Activated CD8-positive, alpha-beta T cell treated with anti-CD3 and anti-CD28 coated beads, Interleukin-2, amount 10 ng/mL, durations not matched to agents 7 days and 5 days (primary cell): ENCODE data around the gene ANKS1B. TPM values are rescaled to one million over a fixed set of nuclear protein-coding genes. Genes with fewer than 3 reads are reported as not detected.
"Not testable (repeated sequence)": the region's sequence is repeated elsewhere in the genome, so short reads cannot be mapped to it uniquely, and the experiment has no call there.

ENCODE experiments used
- ATAC-seq: fragments of 150-1000 bp; cut with Tn5 transposase; one replicate; pipeline ENCODE4 v1.10.0; 2021; ENCODE audit warnings: moderate library complexity
- CTCF ChIA-PET: fragments of 350-600 bp; sonication (Branson Sonifier 250); formaldehyde crosslinking; loops from one replicate; lab custom pipeline; 2021; ENCODE audit warnings: antibody characterized with exemption; lab: Charles Lee
- POLR2A ChIA-PET: fragments of 350-600 bp; sonication (Branson Sonifier 250); formaldehyde crosslinking; loops from one replicate; lab custom pipeline; 2021; ENCODE audit warnings: antibody characterized with exemption; lab: Charles Lee
- DNase-seq: peaks from one replicate; pipeline ENCODE4 v3.0.0-alpha.2; 2020
- H3K27ac Mint-ChIP-seq: one replicate; pipeline ENCODE4 v1.8.0; 2021; ENCODE audit warnings: mild to moderate bottlenecking, mixed read lengths
- H3K27me3 Mint-ChIP-seq: one replicate; pipeline ENCODE4 v1.8.0; 2021; ENCODE audit warnings: low read depth, mixed read lengths
- H3K36me3 Mint-ChIP-seq: one replicate; pipeline ENCODE4 v1.8.0; 2021; ENCODE audit warnings: low read depth, mixed read lengths
- H3K4me1 Mint-ChIP-seq: one replicate; pipeline ENCODE4 v1.8.0; 2021; ENCODE audit warnings: low read depth, mixed read lengths
- H3K4me3 Mint-ChIP-seq: one replicate; pipeline ENCODE4 v1.8.0; 2021; ENCODE audit warnings: mild to moderate bottlenecking, mixed read lengths
- H3K9me3 Mint-ChIP-seq: one replicate; pipeline ENCODE4 v1.8.0; 2022; ENCODE audit warnings: mixed read lengths; ENCODE audit not compliant: insufficient read depth
- total RNA-seq, 2 experiments: library from RNA; stranded (reverse); gene quantifications; one replicate each; pipeline ENCODE4 v1.2.3, GENCODE V29; 2021

Gene ANKS1B
- total RNA-seq, 2 experiments from 2014 or later: not detected

GRCh38 chr12:98771811-98772752 is 1212.7 kb downstream of the ANKS1B start:
- H3K36me3 Mint-ChIP-seq: no peaks in the 10 kb centered on the region
- ChIA-PET POLR2A (no interaction called here), CTCF (no interaction called here)
- no peak overlapping the region for H3K27ac Mint-ChIP-seq
- ATAC-seq (no peak), DNase-seq (no peak)
- peaks cover 2% of the 10 kb centered on the region for H3K27me3 Mint-ChIP-seq
- H3K9me3 Mint-ChIP-seq: no peaks in the 10 kb centered on the region
- H3K4me3 Mint-ChIP-seq: no peak overlapping the region
- H3K4me1 Mint-ChIP-seq: no peaks in the 10 kb centered on the region

GRCh38 chr12:98770230-98770629 is 1214.5 kb downstream of the ANKS1B start:
- H3K9me3 Mint-ChIP-seq: no peaks in the 10 kb centered on the region
- no peaks in the 10 kb centered on the region for H3K4me1 Mint-ChIP-seq
- DNase-seq (no peak), ATAC-seq (no peak)
- H3K27me3 Mint-ChIP-seq: peaks cover 2% of the 10 kb centered on the region
- H3K36me3 Mint-ChIP-seq: no peaks in the 10 kb centered on the region
- no peak overlapping the region for H3K4me3 Mint-ChIP-seq
- H3K27ac Mint-ChIP-seq: no peak overlapping the region
- POLR2A ChIA-PET: no interaction called here
- CTCF ChIA-PET: interaction anchor here (1.4 kb wide), 1 partner anchor 16 kb away, joined by 3 read pairs; no protein-coding TSS in a partner anchor

GRCh38 chr12:98769068-98769467 is 1215.7 kb downstream of the ANKS1B start:
- no peaks in the 10 kb centered on the region for H3K9me3 Mint-ChIP-seq
- ChIA-PET POLR2A (no interaction called here), CTCF (interaction anchor here (1.4 kb wide), 1 partner anchor 15 kb away, joined by 3 read pairs; no protein-coding TSS in a partner anchor)
- ATAC-seq (no peak), DNase-seq (no peak)
- no peak overlapping the region for H3K27ac Mint-ChIP-seq
- no peaks in the 10 kb centered on the region for H3K36me3 Mint-ChIP-seq
- peaks cover 5% of the 10 kb centered on the region for H3K27me3 Mint-ChIP-seq
- H3K4me3 Mint-ChIP-seq: no peak overlapping the region
- H3K4me1 Mint-ChIP-seq: no peaks in the 10 kb centered on the region

- H3K27me3 Mint-ChIP-seq: peaks cover 5% of the 10 kb centered on the region
- POLR2A ChIA-PET: interaction anchor here (0.7 kb wide), 1 partner anchor 17 kb away, joined by 3 read pairs; no protein-coding TSS in a partner anchor
- no peak for ATAC-seq
- no peaks in the 10 kb centered on the region for H3K4me1 Mint-ChIP-seq
- no peak overlapping the region for H3K27ac Mint-ChIP-seq
- H3K9me3 Mint-ChIP-seq: no peaks in the 10 kb centered on the region
- CTCF ChIA-PET: no interaction called here
- H3K4me3 Mint-ChIP-seq: no peak overlapping the region
- no peaks in the 10 kb centered on the region for H3K36me3 Mint-ChIP-seq
- no peak for DNase-seq
These were observed 1217.5 kb downstream of the ANKS1B start for GRCh38 chr12:98767248-98767647.

- ChIA-PET CTCF (no interaction called here), POLR2A (no interaction called here)
- Mint-ChIP-seq H3K27me3 (peaks cover 5% of the 10 kb centered on the region), H3K4me3 (no peak overlapping the region), H3K36me3 (no peaks in the 10 kb centered on the region), H3K27ac (no peak overlapping the region), H3K4me1 (no peaks in the 10 kb centered on the region), H3K9me3 (no peaks in the 10 kb centered on the region)
- ATAC-seq: no peak
- no peak for DNase-seq
These were observed 1221.1 kb downstream of the ANKS1B start for GRCh38 chr12:98763656-98764055.

GRCh38 chr12:98758331-98758730 is 1226.4 kb downstream of the ANKS1B start:
- no peaks in the 10 kb centered on the region for H3K9me3 Mint-ChIP-seq
- ChIA-PET POLR2A (no interaction called here), CTCF (no interaction called here)
- H3K27me3 Mint-ChIP-seq: no peaks in the 10 kb centered on the region
- DNase-seq (no peak), ATAC-seq (no peak)
- H3K4me3 Mint-ChIP-seq: no peak overlapping the region
- no peaks in the 10 kb centered on the region for H3K4me1 Mint-ChIP-seq
- no peak overlapping the region for H3K27ac Mint-ChIP-seq
- H3K36me3 Mint-ChIP-seq: no peaks in the 10 kb centered on the region

- no peaks in the 10 kb centered on the region for H3K4me1 Mint-ChIP-seq
- ChIA-PET POLR2A (no interaction called here), CTCF (no interaction called here)
- no peaks in the 10 kb centered on the region for H3K9me3 Mint-ChIP-seq
- DNase-seq (no peak), ATAC-seq (no peak)
- no peaks in the 10 kb centered on the region for H3K36me3 Mint-ChIP-seq
- H3K4me3 Mint-ChIP-seq: no peak overlapping the region
- H3K27me3 Mint-ChIP-seq: no peaks in the 10 kb centered on the region
- no peak overlapping the region for H3K27ac Mint-ChIP-seq
These were observed 1227.3 kb downstream of the ANKS1B start for GRCh38 chr12:98757455-98757854.

- H3K4me3 Mint-ChIP-seq, POLR2A ChIA-PET, ATAC-seq: not testable (repeated sequence)
These were observed 1228.9 kb downstream of the ANKS1B start for GRCh38 chr12:98755855-98756254.

GRCh38 chr12:98754095-98754494 is 1230.6 kb downstream of the ANKS1B start:
- no peak overlapping the region for H3K4me3 Mint-ChIP-seq
- H3K4me1 Mint-ChIP-seq: no peaks in the 10 kb centered on the region
- no peak overlapping the region for H3K27ac Mint-ChIP-seq
- POLR2A ChIA-PET: interaction anchor here (0.6 kb wide), 1 partner anchor 270 kb away, joined by 3 read pairs; no protein-coding TSS in a partner anchor
- no peak for DNase-seq
- ATAC-seq: peak; percentile 51
- peaks cover 5% of the 10 kb centered on the region for H3K27me3 Mint-ChIP-seq
- no peaks in the 10 kb centered on the region for H3K9me3 Mint-ChIP-seq
- CTCF ChIA-PET: interaction anchor here (0.7 to 4.8 kb wide), 4 partner anchors 12 to 188 kb away, joined by 3 to 34 read pairs (median 4); no protein-coding TSS in a partner anchor
- H3K36me3 Mint-ChIP-seq: no peaks in the 10 kb centered on the region

More at GRCh38 chr12:98755855-98756254, 1228.9 kb downstream of the ANKS1B start:
- H3K9me3 Mint-ChIP-seq, H3K27ac Mint-ChIP-seq, DNase-seq, H3K4me1 Mint-ChIP-seq, H3K36me3 Mint-ChIP-seq, H3K27me3 Mint-ChIP-seq: not testable (repeated sequence)
- CTCF ChIA-PET: interaction anchor here (4.8 kb wide), 1 partner anchor 14 kb away, joined by 34 read pairs; no protein-coding TSS in a partner anchor

- POLR2A ChIA-PET: no interaction called here
- ATAC-seq (no peak), DNase-seq (no peak)
- Mint-ChIP-seq H3K27me3 (peaks cover 6% of the 10 kb centered on the region), H3K9me3 (no peaks in the 10 kb centered on the region), H3K36me3 (no peaks in the 10 kb centered on the region), H3K4me1 (no peaks in the 10 kb centered on the region), H3K4me3 (no peak overlapping the region), H3K27ac (no peak overlapping the region)
- CTCF ChIA-PET: interaction anchor here (0.7 to 4.8 kb wide), 2 partner anchors 10 to 53 kb away, joined by 3 to 34 read pairs; no protein-coding TSS in a partner anchor
These were observed 1232.0 kb downstream of the ANKS1B start for GRCh38 chr12:98752726-98753125.

- CTCF ChIA-PET: interaction anchor here (1.0 to 4.8 kb wide), 2 partner anchors 9 kb away, joined by 3 to 34 read pairs; no protein-coding TSS in a partner anchor
These were observed 1233.1 kb downstream of the ANKS1B start for GRCh38 chr12:98751580-98752115.

GRCh38 chr12:98750511-98750910 is 1234.2 kb downstream of the ANKS1B start:
- peaks cover 23% of the 10 kb centered on the region for H3K27me3 Mint-ChIP-seq

More at GRCh38 chr12:98751580-98752115, 1233.1 kb downstream of the ANKS1B start:
- Mint-ChIP-seq H3K27ac (no peak overlapping the region), H3K36me3 (no peaks in the 10 kb centered on the region), H3K9me3 (no peaks in the 10 kb centered on the region), H3K4me3 (no peak overlapping the region), H3K27me3 (peaks cover 14% of the 10 kb centered on the region), H3K4me1 (no peaks in the 10 kb centered on the region)
- DNase-seq (no peak), ATAC-seq (no peak)
- POLR2A ChIA-PET: no interaction called here

More at GRCh38 chr12:98750511-98750910, 1234.2 kb downstream of the ANKS1B start:
- no peak for DNase-seq
- Mint-ChIP-seq H3K27ac (no peak overlapping the region), H3K4me3 (no peak overlapping the region), H3K9me3 (no peaks in the 10 kb centered on the region), H3K36me3 (no peaks in the 10 kb centered on the region), H3K4me1 (peaks cover 7% of the 10 kb centered on the region)
- no peak for ATAC-seq
- ChIA-PET POLR2A (no interaction called here), CTCF (no interaction called here)
